Ecto neural progenitor cell (in vitro differentiated cells): Measurements from ENCODE around the gene CHCHD6.

Experiments
- DNase-seq: peaks from one replicate; pipeline ENCODE4 v3.0.0-alpha.2; 2018; ENCODE audit warnings: low spot score

The CHCHD6 gene

GRCh38 chr3:126859415-126860246 lies 155.6 kb downstream of the CHCHD6 start:
- peak; percentile 25 for DNase-seq

GRCh38 chr3:126865736-126866135 lies 161.7 kb downstream of the CHCHD6 start:
- peak; percentile 7 for DNase-seq

GRCh38 chr3:126866175-126866759 lies 162.2 kb downstream of the CHCHD6 start:
- DNase-seq: peak; percentile 9

- peak; percentile 11 for DNase-seq
Observed at GRCh38 chr3:126867190-126867862, 163.3 kb downstream of the CHCHD6 start.

- peak; percentile 37 for DNase-seq
Observed at GRCh38 chr3:126867863-126868200, 163.8 kb downstream of the CHCHD6 start.

- no peak for DNase-seq
Observed at GRCh38 chr3:126870608-126871210, 166.7 kb downstream of the CHCHD6 start.

GRCh38 chr3:126872701-126873342 lies 168.8 kb downstream of the CHCHD6 start:
- no peak for DNase-seq

GRCh38 chr3:126873416-126873815 lies 169.4 kb downstream of the CHCHD6 start:
- no peak for DNase-seq

GRCh38 chr3:126878664-126879063 lies 174.6 kb downstream of the CHCHD6 start:
- DNase-seq: no peak

GRCh38 chr3:126880901-126881300 lies 176.9 kb downstream of the CHCHD6 start:
- no peak for DNase-seq

- DNase-seq: no peak
Observed at GRCh38 chr3:126881861-126882260, 177.8 kb downstream of the CHCHD6 start.

- no peak for DNase-seq
Observed at GRCh38 chr3:126883241-126883640, 179.2 kb downstream of the CHCHD6 start.

GRCh38 chr3:126885425-126885824 lies 181.4 kb downstream of the CHCHD6 start:
- DNase-seq: no peak

- no peak for DNase-seq
Observed at GRCh38 chr3:126886217-126886616, 182.2 kb downstream of the CHCHD6 start.

- no peak for DNase-seq
Observed at GRCh38 chr3:126887686-126888085, 183.6 kb downstream of the CHCHD6 start.

- no peak for DNase-seq
Observed at GRCh38 chr3:126888186-126888760, 184.2 kb downstream of the CHCHD6 start.

GRCh38 chr3:126889276-126890201 lies 185.5 kb downstream of the CHCHD6 start:
- DNase-seq: no peak

GRCh38 chr3:126891141-126891540 lies 187.1 kb downstream of the CHCHD6 start:
- no peak for DNase-seq

GRCh38 chr3:126891791-126892190 lies 187.8 kb downstream of the CHCHD6 start:
- DNase-seq: no peak

GRCh38 chr3:126893651-126894050 lies 189.6 kb downstream of the CHCHD6 start:
- DNase-seq: no peak

GRCh38 chr3:126894475-126894874 lies 190.4 kb downstream of the CHCHD6 start:
- no peak for DNase-seq
